Activated CD8-positive, alpha-beta memory T cell treated with anti-CD3 and anti-CD28 coated beads, Interleukin-2, amount 50 U/mL, for 48 hours (primary cell): ENCODE results near the gene KNCN.

Experiments used
- DNase-seq: peaks from one replicate; pipeline ENCODE4 v3.0.0-alpha.2; 2020

Gene KNCN

GRCh38 chr1:46563341-46563740, 11.9 kb upstream of the KNCN start:
- no peak for DNase-seq

DNA sequence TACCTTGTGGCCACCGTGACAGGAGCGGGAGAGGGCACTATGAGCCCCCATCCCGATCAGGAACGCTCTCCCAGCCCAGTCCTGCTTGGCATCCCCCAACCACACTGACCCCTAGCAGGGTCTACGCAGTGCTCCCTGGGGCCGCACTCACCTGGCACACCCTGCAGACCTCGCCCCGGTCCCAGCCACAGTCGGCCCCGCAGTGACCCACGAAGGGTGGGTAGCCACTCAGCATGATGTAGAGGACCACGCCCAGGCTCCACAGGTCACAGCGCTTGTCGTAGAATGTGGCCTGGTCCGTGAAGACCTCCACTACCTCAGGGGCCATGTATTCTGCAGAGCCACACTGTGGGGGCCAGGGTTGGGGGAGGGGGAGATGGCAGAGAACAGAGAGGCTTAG, 11.1 kb upstream of the KNCN start:
- no peak for DNase-seq

- DNase-seq: no peak
These were observed 7.5 kb upstream of the KNCN start for GRCh38 chr1:46558966-46559365.

DNA sequence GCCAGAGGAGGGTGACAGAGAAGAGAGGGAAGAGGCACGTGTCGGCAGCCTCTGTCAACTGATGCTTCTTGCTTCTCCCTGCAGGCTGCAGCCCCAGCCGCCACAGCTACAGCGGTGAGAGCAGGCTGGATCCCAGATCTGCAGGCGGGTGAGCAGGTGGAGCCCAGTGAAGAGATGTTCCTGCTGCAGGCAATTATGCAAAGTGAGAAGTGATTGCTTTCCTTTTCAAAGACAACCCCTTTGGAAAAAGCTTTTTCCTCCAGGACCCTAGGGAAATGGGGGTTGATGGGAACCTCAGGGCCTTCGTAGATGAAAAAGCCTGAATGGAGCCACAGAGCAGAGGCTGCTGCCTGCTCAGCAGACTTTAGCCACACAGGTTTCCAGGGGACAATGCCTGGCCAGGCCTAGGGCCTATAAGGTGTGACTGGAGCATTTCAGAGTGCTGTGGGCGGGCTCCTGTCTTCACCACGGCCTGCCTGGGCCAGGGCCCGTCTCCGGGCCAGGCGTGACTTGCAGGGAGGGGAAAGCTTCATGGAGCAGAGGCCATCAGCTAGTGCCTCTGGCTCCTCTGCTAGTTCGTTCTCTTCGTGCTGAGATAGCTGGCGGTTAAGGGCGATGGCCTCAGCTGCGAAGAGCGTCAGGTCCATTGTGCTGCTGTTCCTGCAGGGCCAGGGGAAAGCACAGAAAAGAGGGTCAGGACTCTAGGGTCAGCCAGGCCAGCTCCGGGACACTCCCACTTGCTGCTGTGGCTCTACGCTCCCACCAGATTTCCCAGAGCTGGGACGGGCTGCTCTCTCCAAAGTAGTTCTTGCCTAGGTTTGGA, 6.9 kb upstream of the KNCN start:
- no peak for DNase-seq

GRCh38 chr1:46557403-46557802, 6.0 kb upstream of the KNCN start:
- no peak for DNase-seq

- no peak for DNase-seq
These were observed 5.4 kb upstream of the KNCN start for GRCh38 chr1:46556822-46557221.

DNA sequence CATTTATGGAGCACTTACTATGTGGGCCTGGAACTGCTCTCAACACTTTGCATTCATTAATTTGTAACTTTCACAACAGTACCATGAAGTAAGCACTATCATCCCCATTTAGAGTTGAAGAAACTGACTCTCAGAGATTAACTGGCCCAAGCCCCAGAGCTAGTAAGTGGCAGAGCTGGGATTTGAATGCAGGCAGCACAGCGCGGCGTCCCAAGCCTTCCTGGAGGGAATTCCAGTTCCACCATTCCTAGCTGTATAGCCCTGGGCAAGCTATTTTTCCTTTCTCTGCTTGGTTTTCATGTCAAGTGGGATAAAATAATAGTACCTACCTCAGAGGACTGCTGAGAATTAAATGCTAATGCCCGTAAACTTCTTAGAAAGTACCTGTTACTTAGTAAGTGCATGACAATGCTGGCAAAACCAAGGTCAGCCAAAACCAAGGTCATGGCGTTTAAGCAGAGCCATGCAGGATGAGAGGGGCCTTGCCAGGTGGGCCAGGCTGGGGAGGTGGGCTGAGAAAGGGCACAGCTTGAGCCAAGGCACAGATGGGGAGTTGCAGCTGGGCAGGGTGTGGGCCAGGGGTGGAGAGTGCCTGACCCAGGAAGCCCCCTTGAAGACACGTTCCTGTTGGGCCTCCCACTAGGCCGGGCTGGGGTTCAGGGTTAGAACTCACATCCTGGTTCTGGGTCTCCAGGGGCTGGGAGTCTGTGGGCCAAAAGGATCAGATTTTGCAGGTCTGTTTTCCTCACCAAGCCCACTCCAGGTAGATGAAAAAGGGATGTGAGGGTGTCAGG, 4.6 kb upstream of the KNCN start:
- DNase-seq: no peak

- no peak for DNase-seq
These were observed 3.3 kb upstream of the KNCN start for GRCh38 chr1:46554597-46555381.

GRCh38 chr1:46554236-46554596, 2.8 kb upstream of the KNCN start:
- no peak for DNase-seq

DNA sequence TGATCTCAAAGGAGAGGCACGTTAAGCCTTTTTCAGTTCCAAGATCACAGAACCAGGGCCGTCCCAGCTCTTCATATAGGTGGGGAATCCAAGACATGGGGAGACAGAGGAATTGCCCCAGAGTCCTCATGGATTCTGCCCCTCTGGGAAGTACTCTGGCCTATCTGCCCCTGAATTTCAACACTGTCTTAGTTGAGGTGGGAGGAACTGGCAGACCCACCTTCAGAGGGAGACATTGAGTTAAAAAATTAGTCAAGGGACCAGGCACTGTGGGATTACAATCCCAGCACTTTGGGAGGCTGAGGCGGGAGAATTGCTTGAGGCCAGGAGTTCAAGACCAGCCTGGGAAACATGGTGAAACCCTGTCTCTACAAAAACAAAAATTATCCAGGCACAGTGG, 2.1 kb upstream of the KNCN start:
- DNase-seq: no peak

- no peak for DNase-seq
These were observed 1.1 kb upstream of the KNCN start for GRCh38 chr1:46552357-46553237.

DNA sequence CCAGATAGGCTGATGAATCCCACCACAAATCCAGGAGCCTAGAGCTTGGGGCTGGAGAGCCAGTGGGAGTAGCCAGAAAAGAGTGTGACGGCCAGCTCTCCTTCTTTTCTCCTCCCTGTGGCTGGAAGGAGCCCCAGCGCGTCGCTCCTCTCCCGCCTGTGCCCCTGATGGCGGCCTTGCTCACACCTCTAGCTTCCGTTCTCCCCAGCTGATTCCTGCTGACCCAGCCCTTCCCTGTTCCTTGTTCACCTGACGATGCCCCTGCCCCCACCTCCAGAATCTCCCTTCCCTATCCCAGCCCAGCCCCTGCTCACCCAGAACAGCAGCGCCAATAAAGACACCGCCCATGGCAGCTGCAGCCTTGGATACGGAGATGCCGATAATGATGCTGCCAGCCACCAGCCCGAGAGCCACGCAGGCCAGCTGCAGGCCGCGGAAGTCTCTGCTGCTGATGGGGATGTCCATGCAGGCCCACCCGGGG, 656 bp downstream of the KNCN start:
- no peak for DNase-seq

DNA sequence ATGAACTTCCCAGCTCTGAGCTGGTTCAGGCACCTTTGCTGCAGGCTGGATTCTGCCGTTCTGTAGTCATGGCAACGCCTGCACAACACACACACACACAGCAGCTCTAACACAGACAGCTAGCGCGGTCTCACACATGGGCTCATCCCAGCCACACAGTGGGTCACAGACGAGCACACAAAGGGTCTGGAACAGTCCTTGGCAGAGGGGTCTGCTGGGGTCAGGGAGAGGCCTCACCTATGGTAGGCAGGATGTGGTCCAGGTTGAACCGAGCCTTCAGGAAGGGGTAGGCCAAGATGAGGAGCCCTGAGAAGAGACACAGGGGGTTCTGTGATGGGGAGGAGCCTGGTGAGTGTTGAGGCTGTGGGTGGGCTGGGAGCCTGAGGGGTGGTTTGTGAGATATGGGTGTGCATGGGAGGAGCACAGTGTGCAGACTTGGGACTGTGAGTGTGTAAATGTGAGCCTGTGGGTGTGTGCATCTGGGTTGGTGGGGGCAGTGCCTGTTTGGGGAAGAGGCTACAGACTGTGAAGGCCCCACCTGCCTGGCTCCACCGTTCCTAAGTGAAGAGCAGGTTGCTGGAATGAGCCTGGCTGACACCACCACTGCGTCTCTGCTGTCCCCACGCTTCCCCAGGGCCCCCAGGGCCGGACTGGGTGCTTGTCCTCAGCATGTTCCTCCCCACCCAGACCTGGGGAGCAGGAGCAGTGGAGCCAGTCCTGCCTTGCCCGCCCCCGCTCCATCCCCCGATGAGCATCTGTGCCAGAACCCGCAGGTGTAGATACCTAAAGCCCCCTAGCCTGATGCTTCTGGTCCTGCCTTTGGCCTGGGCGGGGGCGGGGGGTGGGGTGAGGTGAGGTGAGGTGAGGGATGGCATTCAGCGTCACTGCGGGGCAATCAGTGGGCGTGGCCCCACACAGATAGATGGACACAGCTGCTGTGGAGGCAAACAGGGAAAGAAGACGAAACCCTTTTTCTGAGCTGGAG, 1.5 kb downstream of the KNCN start:
- DNase-seq: peak; percentile 67

DNA sequence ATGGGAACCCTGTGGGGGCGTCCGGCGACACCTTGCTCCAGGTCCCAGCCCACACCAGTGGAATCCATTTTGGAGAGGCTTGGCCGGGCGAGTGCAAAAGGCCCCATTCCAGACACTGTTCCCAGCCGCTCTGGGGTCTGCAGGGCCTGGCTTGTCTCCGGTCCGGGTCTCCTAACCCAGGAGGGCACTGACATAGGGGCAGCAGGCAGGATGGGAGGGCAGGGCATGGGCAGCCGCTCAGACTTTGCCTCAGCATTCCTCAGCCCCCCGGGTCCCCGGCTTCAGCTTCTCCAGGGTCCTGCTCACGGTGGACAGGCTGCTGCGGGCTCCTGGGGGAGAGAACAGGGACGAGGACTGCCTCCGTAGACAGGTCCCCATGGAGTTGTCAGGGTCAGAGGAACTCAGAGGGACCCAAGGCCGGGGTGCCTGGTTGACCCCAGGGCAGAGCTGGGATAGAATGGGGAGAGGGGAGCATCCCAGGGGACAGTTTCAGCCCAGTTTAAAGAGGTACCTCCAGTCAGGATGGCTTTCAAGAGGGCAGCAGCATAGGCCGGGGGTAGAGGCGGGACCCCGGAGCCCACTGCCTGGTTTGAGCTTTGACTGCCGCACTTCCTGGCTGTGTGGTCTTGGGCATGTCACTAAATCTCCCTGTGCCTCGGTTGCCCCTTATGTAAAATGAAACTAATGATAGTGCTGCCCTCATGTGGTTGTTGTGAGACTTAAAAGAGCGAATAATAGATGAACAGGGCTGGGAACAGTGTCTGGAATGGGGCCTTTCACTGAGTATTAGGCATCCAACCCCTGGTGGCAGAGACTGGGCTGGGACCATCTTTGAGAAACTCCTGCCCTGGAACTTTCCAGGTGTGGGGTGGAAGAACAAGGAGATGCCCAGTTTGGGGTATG, 3.7 kb downstream of the KNCN start:
- DNase-seq: no peak

DNA sequence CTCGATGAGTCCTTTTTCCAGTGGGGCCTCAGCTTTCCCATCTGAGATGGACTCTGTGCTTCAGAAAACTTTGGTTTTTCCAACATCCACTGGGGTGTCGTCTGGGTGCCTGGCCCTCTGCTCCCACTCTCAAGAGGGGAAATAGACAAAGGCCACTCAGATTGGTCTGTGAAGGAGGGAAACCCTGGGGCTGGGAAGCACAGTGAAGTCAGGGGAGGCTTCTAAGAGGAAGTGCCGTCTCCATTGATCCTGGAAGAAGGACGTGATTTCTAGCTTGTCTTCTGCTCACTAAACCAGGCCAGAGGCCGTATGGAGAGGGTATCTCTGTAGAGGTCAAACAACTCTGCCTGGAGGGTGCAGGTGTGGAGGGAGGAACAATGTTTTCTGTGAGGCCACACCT, 5.2 kb downstream of the KNCN start:
- DNase-seq: no peak

DNA sequence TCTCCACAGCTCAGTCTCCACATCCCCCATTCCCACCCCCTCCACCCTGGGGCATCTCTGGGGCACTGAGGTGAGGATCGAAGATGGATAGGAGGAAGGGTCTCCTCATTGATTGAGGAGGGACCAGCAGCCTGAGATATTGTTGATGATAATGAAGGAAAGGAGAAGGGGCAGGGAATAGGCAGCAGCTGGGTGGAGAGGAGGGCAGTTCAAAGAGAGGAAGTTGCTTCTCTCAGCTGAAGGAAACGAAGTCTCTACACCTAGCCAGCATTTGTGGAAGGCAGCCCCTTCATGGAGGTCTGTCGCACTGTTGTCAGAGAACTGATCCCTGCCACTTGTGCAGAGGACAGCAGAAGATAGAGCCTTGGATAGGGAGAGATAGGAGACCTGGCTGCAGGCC, 5.7 kb downstream of the KNCN start:
- DNase-seq: no peak

GRCh38 chr1:46544561-46545240, 6.7 kb downstream of the KNCN start:
- DNase-seq: no peak

DNA sequence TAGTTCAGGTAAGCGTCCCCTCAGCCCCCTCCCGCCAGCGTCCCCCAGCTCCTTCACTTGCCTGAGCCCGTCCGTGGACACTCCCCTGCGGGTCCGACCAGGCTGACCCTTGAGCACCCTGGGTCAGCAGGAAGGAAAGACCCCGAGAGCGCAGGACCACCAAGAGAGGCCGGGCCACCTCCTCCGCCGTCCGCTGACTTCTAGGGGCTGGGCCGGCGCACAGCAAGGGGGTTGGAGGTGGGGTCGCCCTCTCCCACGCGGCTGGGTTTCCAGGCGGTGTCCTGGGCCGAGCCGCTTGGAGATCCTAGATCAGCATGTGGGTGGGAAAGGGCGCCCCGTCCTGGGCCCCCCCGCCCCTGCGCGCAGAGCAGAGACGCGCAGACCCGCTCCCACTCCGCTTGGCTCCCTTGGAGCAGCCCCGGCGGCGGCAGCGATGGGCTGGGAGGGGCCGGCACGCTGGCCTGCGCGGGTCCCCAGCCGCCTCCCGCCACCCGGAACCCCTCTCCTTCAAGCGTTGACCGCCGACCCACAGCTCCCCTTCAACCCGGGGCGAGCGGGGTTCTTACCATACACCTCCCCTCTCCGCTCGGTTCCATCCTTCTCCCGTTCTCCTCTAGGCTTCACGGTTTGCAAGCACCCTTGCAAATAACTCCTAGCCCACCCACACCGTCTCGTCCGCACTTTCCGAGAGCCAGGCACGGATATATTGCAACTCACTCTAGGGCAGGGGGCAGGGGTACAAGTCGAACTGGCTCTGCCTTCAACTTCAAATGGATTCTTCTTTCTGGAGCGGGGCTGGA, 7.5 kb downstream of the KNCN start:
- DNase-seq: no peak

DNA sequence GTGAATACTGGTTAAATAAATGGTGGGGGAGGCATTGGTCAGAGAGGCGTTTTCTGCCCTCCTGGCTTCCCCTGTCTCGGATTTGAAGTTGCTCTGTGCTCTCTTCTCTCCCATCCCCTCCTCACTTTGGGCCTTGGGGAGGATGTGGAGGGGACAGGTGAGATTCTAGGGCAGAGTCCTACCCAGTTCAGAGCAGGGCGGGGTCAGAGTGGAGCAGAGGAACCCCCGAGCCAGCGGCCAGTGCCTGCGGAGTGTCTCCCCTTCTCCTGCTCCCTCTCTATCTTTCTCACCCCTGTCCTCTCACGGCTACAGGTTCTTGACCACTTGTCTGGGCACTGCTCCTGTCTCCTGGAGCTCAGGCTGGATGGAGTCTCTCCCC, 8.1 kb downstream of the KNCN start:
- no peak for DNase-seq
